Endodermal cell (in vitro differentiated cells): ENCODE measurements around the gene IQCE. TPM values are rescaled to one million over a fixed set of nuclear protein-coding genes. Genes with fewer than 3 reads are reported as not detected.

ENCODE experiments used
- DNase-seq: peaks from one replicate; pipeline ENCODE4 v3.0.0-alpha.2; 2017
- H3K27ac ChIP-seq: 2 replicates; pipeline ENCODE4 v1.5.1; 2013; ENCODE audit warnings: mild to moderate bottlenecking, low read depth, low read length, moderate library complexity
- H3K27me3 ChIP-seq: 2 replicates; pipeline ENCODE4 v1.6.1; 2013; ENCODE audit warnings: mild to moderate bottlenecking, low read length, moderate library complexity; ENCODE audit not compliant: insufficient read depth, control insufficient read depth, poor library complexity, severe bottlenecking
- H3K36me3 ChIP-seq: 2 replicates; pipeline ENCODE4 v1.7.0; 2013; ENCODE audit warnings: mild to moderate bottlenecking, low read length, moderate library complexity; ENCODE audit not compliant: control insufficient read depth, insufficient read depth
- H3K4me1 ChIP-seq: one replicate; pipeline ENCODE4 v1.7.0; 2013; ENCODE audit warnings: low read length; ENCODE audit not compliant: control insufficient read depth, insufficient read depth
- H3K4me3 ChIP-seq: 2 replicates; pipeline ENCODE4 v1.5.1; 2013; ENCODE audit warnings: mild to moderate bottlenecking, low read length, moderate library complexity
- H3K9ac ChIP-seq: 2 replicates; pipeline ENCODE4 v1.6.1; 2013; ENCODE audit warnings: mild to moderate bottlenecking, low read length, moderate library complexity; ENCODE audit not compliant: poor library complexity, severe bottlenecking; ENCODE audit errors: extremely low read depth
- H3K9me3 ChIP-seq: 2 replicates; pipeline ENCODE4 v1.6.1; 2013; ENCODE audit warnings: mild to moderate bottlenecking, low read length, moderate library complexity; ENCODE audit not compliant: control insufficient read depth
- H3K27ac Mint-ChIP-seq: 2 replicates; pipeline ENCODE4 v1.8.0; 2020; ENCODE audit warnings: mixed read lengths
- H3K27me3 Mint-ChIP-seq: 2 replicates; pipeline ENCODE4 v1.8.0; 2021; ENCODE audit warnings: mild to moderate bottlenecking, mixed read lengths; ENCODE audit not compliant: insufficient read depth
- H3K36me3 Mint-ChIP-seq: 2 replicates; pipeline ENCODE4 v1.8.0; 2020; ENCODE audit warnings: low read depth, mixed read lengths
- H3K4me1 Mint-ChIP-seq: 2 replicates; pipeline ENCODE4 v1.8.0; 2020; ENCODE audit warnings: mixed read lengths
- H3K4me3 Mint-ChIP-seq: 2 replicates; pipeline ENCODE4 v1.8.0; 2020; ENCODE audit warnings: mild to moderate bottlenecking, moderate library complexity, mixed read lengths
- H3K9me3 Mint-ChIP-seq: 2 replicates; pipeline ENCODE4 v1.8.0; 2020; ENCODE audit warnings: mild to moderate bottlenecking, mixed read lengths
- WGBS, 2 experiments: methylation state at CpG; one replicate each; pipeline versions ENCODE4 v1.1.5 to v1.1.7; 2013; ENCODE audit warnings: missing lambda C conversion rate in 2 of 2, mixed read lengths in 1 of 2; ENCODE audit not compliant: insufficient coverage in 1 of 2, insufficient read length in 1 of 2; 5-methylcytosine and 5-hydroxymethylcytosine counted together
- total RNA-seq, 2 donors: library from RNA; stranded (reverse); fragmentation: NEBNext Ultra II Directional in 1 of 2; extraction: Animal tissue kit (Norgen Biotek cat#: 25700) in 1 of 2; gene quantifications; 2 replicates in 1 of 2; 3 replicates in 1 of 2; pipeline ENCODE4 v1.2.1, GENCODE V29; 2021
- TF ChIP-seq, protein P1 (sequence below): fragments of 200-600 bp; sonication (generic); conservative IDR thresholded peaks from 2 replicates; pipeline ENCODE4 v1.5.0; 2021; ENCODE audit warnings: antibody characterized with exemption, mild to moderate bottlenecking

Gene IQCE
- total RNA-seq, 2 donors from 2014 or later, result 15.4 to 20.8 TPM

DNA sequence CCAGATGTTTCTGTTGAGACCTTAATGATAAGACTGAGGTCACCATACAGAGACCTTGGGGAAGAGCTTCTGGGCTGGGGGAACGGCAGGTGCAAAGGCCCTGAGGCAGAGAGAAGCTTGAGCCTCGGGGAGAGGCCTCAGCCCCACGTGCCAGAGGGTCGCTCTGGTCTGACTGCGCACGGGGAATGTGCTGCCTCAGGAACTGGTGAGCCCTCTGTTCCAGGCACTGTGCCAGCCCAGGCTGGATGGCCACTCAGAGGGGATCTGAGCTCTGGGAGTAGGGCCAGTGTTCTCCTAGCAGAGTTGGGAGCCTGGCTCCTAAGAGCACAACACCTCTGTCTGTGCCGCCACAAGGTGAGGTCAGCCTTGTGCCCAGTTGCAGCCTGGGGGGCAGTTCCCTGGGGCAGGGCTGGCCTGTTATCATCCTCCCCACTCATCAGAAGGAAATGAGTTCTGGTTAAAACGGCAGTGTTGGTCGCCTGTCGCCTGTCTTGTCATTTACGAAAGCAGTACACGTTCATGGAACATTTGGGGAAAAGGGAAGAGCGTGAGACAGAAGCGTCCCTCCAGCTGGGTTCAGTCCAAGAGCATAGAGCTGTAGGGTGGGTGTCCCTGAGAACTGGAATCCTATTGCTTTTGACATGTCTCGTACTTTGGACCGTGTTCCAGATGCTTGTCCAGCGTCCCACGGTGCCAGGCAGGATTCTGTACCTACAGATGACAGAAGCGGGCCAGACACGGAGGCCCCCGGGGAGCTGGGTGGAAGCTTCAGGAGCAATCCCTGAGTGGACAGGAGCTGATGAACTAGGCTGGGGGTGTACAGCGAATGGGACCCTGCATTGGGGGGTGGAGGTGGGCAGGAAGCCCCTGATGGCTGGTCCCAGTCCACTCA is 77.3 kb downstream of the IQCE start:
- H3K4me1 ChIP-seq, result peaks cover 3% of the 10 kb centered on the region

DNA sequence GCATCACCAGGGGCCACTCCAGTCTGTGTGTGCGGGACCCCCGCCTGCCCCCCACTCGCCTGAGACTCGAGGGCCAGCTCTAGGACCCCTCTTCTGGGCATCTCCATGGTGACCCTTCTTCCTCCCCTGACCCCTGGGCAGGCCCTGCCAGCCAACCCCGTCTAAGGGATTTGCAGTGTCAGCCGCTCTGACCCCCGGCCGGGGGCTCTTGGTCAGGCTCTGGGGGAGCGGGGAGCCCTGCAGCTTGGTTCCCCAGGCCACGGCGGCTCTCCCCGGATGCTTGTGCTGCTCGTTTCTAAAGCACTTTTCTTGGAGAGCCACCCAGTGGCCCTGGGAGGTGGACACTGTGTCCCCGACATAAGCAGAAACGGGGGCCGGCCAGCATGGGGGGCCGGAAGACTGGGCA is 78.3 kb downstream of the IQCE start:
- DNase-seq, result no peak
- Mint-ChIP-seq H3K4me1 (peaks cover 9% of the 10 kb centered on the region), H3K9me3 (no peaks in the 10 kb centered on the region), H3K27me3 (no peaks in the 10 kb centered on the region), H3K36me3 (peaks cover 7% of the 10 kb centered on the region), H3K4me3 (no peak overlapping the region), H3K27ac (no peak overlapping the region)
- H3K27me3 ChIP-seq, result no peaks in the 10 kb centered on the region
- WGBS, 2 experiments, result 88 to 93% methylated on average over 8 to 17 of the region's 17 CpGs
- no peak overlapping the region for H3K9ac ChIP-seq
- H3K9me3 ChIP-seq, result no peaks in the 10 kb centered on the region
- H3K4me3 ChIP-seq, result no peak overlapping the region
- peaks cover 3% of the 10 kb centered on the region for H3K4me1 ChIP-seq
- TF ChIP-seq, protein P1, sequence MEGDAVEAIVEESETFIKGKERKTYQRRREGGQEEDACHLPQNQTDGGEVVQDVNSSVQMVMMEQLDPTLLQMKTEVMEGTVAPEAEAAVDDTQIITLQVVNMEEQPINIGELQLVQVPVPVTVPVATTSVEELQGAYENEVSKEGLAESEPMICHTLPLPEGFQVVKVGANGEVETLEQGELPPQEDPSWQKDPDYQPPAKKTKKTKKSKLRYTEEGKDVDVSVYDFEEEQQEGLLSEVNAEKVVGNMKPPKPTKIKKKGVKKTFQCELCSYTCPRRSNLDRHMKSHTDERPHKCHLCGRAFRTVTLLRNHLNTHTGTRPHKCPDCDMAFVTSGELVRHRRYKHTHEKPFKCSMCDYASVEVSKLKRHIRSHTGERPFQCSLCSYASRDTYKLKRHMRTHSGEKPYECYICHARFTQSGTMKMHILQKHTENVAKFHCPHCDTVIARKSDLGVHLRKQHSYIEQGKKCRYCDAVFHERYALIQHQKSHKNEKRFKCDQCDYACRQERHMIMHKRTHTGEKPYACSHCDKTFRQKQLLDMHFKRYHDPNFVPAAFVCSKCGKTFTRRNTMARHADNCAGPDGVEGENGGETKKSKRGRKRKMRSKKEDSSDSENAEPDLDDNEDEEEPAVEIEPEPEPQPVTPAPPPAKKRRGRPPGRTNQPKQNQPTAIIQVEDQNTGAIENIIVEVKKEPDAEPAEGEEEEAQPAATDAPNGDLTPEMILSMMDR, result no peak
- no peak overlapping the region for H3K27ac ChIP-seq
- peaks cover 23% of the 10 kb centered on the region for H3K36me3 ChIP-seq

More for the DNA sequence above, 77.3 kb downstream of the IQCE start:
- no peaks in the 10 kb centered on the region for H3K27me3 ChIP-seq
- Mint-ChIP-seq H3K9me3 (no peaks in the 10 kb centered on the region), H3K4me3 (no peak overlapping the region), H3K4me1 (peaks cover 9% of the 10 kb centered on the region), H3K27me3 (no peaks in the 10 kb centered on the region), H3K27ac (peak overlapping the region; percentile 35), H3K36me3 (peaks cover 7% of the 10 kb centered on the region)
- no peak for DNase-seq
- H3K27ac ChIP-seq, result no peak overlapping the region
- 93 to 94% methylated on average over 15 to 22 of the region's 22 CpGs for WGBS, 2 experiments
- H3K9ac ChIP-seq, result no peak overlapping the region
- no peaks in the 10 kb centered on the region for H3K9me3 ChIP-seq
- no peak overlapping the region for H3K4me3 ChIP-seq
- H3K36me3 ChIP-seq, result peaks cover 23% of the 10 kb centered on the region
- TF ChIP-seq, protein P1, result no peak

DNA sequence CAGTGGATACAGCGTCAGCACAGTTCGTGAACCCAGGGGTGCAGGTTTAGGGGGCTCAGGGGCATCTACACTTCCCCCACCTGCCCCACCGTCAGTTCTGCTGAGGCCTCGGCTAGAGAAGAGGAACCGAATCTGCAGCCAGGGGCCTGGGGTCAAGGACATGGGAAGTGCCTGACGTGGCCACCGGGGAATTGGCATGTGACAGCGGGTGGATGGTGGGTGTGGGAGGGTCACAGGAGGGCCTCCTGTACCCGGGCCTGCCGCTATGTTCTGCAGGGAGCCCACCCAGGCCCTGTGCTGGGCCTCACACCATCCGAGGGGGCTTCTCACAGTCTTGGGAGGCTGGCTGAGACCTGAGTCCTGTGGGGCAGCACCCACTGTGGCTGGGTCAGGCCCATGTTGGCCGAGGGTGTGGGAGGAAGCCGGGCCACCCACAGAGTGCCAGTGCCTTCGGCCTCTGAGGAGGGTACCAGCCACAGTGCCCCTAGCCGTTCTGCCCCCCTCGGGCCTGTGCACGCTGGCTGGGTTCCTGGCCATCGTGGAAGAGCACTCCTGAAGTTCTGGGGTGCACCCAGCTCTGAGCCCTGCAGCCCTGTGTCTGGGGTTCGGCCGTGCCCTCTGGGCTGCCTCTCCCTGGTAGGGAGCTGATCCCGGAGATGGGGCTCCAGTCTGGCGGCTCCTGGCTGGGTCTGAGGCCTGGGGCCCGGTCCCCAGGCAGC is 78.9 kb downstream of the IQCE start:
- Histone ChIP-seq H3K27me3 (no peaks in the 10 kb centered on the region), H3K4me3 (no peak overlapping the region), H3K4me1 (peaks cover 3% of the 10 kb centered on the region), H3K27ac (peak overlapping the region; percentile 68), H3K9me3 (no peaks in the 10 kb centered on the region), H3K36me3 (peaks cover 23% of the 10 kb centered on the region), H3K9ac (no peak overlapping the region)
- WGBS, 2 experiments, result 91% methylated on average over 18 to 23 of the region's 23 CpGs
- TF ChIP-seq, protein P1, result peak; percentile 17
- peaks cover 7% of the 10 kb centered on the region for H3K36me3 Mint-ChIP-seq
- no peak for DNase-seq
- H3K4me1 Mint-ChIP-seq, result peaks cover 9% of the 10 kb centered on the region
- no peak overlapping the region for H3K27ac Mint-ChIP-seq
- no peak overlapping the region for H3K4me3 Mint-ChIP-seq
- no peaks in the 10 kb centered on the region for H3K9me3 Mint-ChIP-seq
- H3K27me3 Mint-ChIP-seq, result no peaks in the 10 kb centered on the region
